Spleen (tissue), 11 donors: ENCODE measurements around the gene GFPT1. TPM values are rescaled to one million over a fixed set of nuclear protein-coding genes. Genes with fewer than 3 reads are reported as not detected.

Experiments
- DNase-seq: peaks from one replicate; pipeline ENCODE4 v3.0.0-alpha.2; 2020
- H3K27ac ChIP-seq, 8 donors: fragments of 200-600 bp; sonication (generic) in 7 of 8; 1 replicate in 4 of 8; 2 replicates in 4 of 8; pipeline versions ENCODE4 v1.5.0 to v1.8.0; 2016 to 2021; ENCODE audit warnings: inconsistent platforms in 4 of 8, mild to moderate bottlenecking in 4 of 8, moderate library complexity in 1 of 8
- H3K27me3 ChIP-seq, 7 donors: fragments of 200-600 bp; sonication (generic) in 6 of 7; replicated peaks in 1 of 7; 1 replicate in 4 of 7; 2 replicates in 3 of 7; pipeline versions ENCODE4 v1.5.0 to v1.8.0; 2016 to 2021; ENCODE audit warnings: inconsistent platforms in 3 of 7, mild to moderate bottlenecking in 1 of 7
- H3K36me3 ChIP-seq, 6 donors: fragments of 200-600 bp; sonication (generic) in 5 of 6; 1 replicate in 4 of 6; 2 replicates in 2 of 6; pipeline versions ENCODE4 v1.5.0 to v1.8.0; 2016 to 2021; ENCODE audit warnings: inconsistent platforms in 2 of 6
- H3K4me1 ChIP-seq, 6 donors: fragments of 200-600 bp; sonication (generic) in 5 of 6; 1 replicate in 3 of 6; 2 replicates in 3 of 6; pipeline versions ENCODE4 v1.5.0 to v1.8.0; 2016 to 2021; ENCODE audit warnings: inconsistent platforms in 3 of 6
- H3K4me3 ChIP-seq, 8 donors: fragments of 200-600 bp; sonication (generic) in 7 of 8; 1 replicate in 4 of 8; 2 replicates in 4 of 8; pipeline versions ENCODE4 v1.5.0 to v1.8.0; 2016 to 2021; ENCODE audit warnings: inconsistent platforms in 4 of 8, mild to moderate bottlenecking in 4 of 8, moderate library complexity in 2 of 8
- H3K9me3 ChIP-seq, 8 donors: fragments of 200-600 bp; sonication (generic) in 7 of 8; 1 replicate in 4 of 8; 2 replicates in 4 of 8; pipeline versions ENCODE4 v1.5.0 to v1.8.0; 2016 to 2021; ENCODE audit warnings: inconsistent platforms in 4 of 8
- POLR2A ChIP-seq, 3 donors: fragments of 450-650 bp; IDR thresholded peaks; one replicate each; pipeline ENCODE4 v1.5.1; 2017; ENCODE audit warnings: antibody characterized with exemption in 3 of 3, mild to moderate bottlenecking in 1 of 3
- POLR2AphosphoS5 ChIP-seq, 3 donors: sonication (generic); formaldehyde crosslinking; IDR thresholded peaks; one replicate each; pipeline ENCODE4 v1.5.1; 2017; ENCODE audit warnings: antibody characterized with exemption in 3 of 3
- WGBS, 5 donors: extraction: QIAGEN DNeasy Blood & Tissue Kit in 3 of 5; methylation state at CpG; one replicate each; pipeline versions ENCODE4 v1.1.5 to v1.1.7; 2013 to 2018; 5-methylcytosine and 5-hydroxymethylcytosine counted together
- intact Hi-C: fragments of 100-400 bp; cut with DNase I; formaldehyde crosslinking; loops from one replicate; pipeline ENCODE4 v1.15.0; 2023; ENCODE audit warnings: low total_unique reads
- polyA plus RNA-seq, 3 donors: library from polyadenylated mRNA; stranded (reverse); fragments of 200-250 nt; gene quantifications; one replicate each; pipeline ENCODE4 v1.2.1, GENCODE V29; 2013
- total RNA-seq, 7 donors: library from RNA; depleted of rRNA in 3 of 7; stranded (reverse); fragments of >200 nt in 3 of 7; fragmentation: NEBNext Ultra II Directional in 4 of 7; extraction: Animal tissue kit (Norgen Biotek cat#: 25700) in 4 of 7; gene quantifications; one replicate each; pipeline versions ENCODE4 v1.1.0 to v1.2.1, GENCODE V29; 2016 to 2021
- TF ChIP-seq, protein P1 (sequence below), 11 experiments: fragments of 200-600 bp in 7 of 11; fragments of 450-650 bp in 4 of 11; sonication (generic) in 4 of 11; IDR thresholded peaks in 8 of 11; conservative IDR thresholded peaks in 3 of 11; 1 replicate in 7 of 11; 2 replicates in 4 of 11; pipeline versions ENCODE4 v1.4.0 to v1.8.0; 2016 to 2021; ENCODE audit warnings: antibody characterized with exemption in 11 of 11, inconsistent platforms in 4 of 11, mild to moderate bottlenecking in 1 of 11
- donor health status: healthy with polysubstance abuse.
- donor health status: DM: no; HTN: no; CAD: no; lungs with moderate emphysema.
- donor health status: DM: no; HTN: no; CAD: no.
- donor health status: Bipolar disorder and iron deficiency.
- donor health status: healthy.
- donor health status: DM: no; HTN: no; CAD: no.
- donor health status: DM: yes; HTN: yes; CAD: no.

Gene GFPT1
- total and polyA plus RNA-seq, 10 donors, result 2.4 to 27.7 (median 19.9) TPM

- Histone ChIP-seq H3K4me1 (peaks cover 0 to 5% (median 0%) of the 10 kb centered on the region in 6 donors), H3K27me3 (no peaks in the 10 kb centered on the region), H3K4me3 (no peak overlapping the region), H3K36me3 (peaks cover 0 to 99% (median 86%) of the 10 kb centered on the region in 6 donors), H3K27ac (no peak overlapping the region), H3K9me3 (no peaks in the 10 kb centered on the region)
- TF ChIP-seq POLR2AphosphoS5 (IDR thresholded peaks at IDR 0.05) (no peak), POLR2A (IDR thresholded peaks at IDR 0.05) (no peak)
- TF ChIP-seq, protein P1, sequence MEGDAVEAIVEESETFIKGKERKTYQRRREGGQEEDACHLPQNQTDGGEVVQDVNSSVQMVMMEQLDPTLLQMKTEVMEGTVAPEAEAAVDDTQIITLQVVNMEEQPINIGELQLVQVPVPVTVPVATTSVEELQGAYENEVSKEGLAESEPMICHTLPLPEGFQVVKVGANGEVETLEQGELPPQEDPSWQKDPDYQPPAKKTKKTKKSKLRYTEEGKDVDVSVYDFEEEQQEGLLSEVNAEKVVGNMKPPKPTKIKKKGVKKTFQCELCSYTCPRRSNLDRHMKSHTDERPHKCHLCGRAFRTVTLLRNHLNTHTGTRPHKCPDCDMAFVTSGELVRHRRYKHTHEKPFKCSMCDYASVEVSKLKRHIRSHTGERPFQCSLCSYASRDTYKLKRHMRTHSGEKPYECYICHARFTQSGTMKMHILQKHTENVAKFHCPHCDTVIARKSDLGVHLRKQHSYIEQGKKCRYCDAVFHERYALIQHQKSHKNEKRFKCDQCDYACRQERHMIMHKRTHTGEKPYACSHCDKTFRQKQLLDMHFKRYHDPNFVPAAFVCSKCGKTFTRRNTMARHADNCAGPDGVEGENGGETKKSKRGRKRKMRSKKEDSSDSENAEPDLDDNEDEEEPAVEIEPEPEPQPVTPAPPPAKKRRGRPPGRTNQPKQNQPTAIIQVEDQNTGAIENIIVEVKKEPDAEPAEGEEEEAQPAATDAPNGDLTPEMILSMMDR (IDR thresholded peaks at IDR 0.05 in 8 of 11, conservative IDR thresholded peaks at IDR 0.05 in 3 of 11), result no peak
- intact Hi-C loops, result no loop called here
- 70 to 88% (median 83%) methylated on average over 1 of the region's 1 CpG for WGBS, 5 donors
- no peak for DNase-seq
Observed at GRCh38 chr2:69416147-69416546, 29.1 kb upstream of the GFPT1 start.

- no peak for DNase-seq
- Histone ChIP-seq H3K4me3 (no peak overlapping the region), H3K27me3 (no peaks in the 10 kb centered on the region), H3K4me1 (peaks cover 0 to 5% (median 0%) of the 10 kb centered on the region in 6 donors), H3K27ac (no peak overlapping the region), H3K36me3 (peaks cover 0 to 94% (median 71%) of the 10 kb centered on the region in 6 donors), H3K9me3 (no peaks in the 10 kb centered on the region)
- TF ChIP-seq POLR2A (IDR thresholded peaks at IDR 0.05) (no peak), POLR2AphosphoS5 (IDR thresholded peaks at IDR 0.05) (no peak)
- TF ChIP-seq, protein P1 (IDR thresholded peaks at IDR 0.05 in 8 of 11, conservative IDR thresholded peaks at IDR 0.05 in 3 of 11), result no peak
- intact Hi-C loops, result no loop called here
Observed at GRCh38 chr2:69411120-69411519, 24.1 kb upstream of the GFPT1 start.

DNA sequence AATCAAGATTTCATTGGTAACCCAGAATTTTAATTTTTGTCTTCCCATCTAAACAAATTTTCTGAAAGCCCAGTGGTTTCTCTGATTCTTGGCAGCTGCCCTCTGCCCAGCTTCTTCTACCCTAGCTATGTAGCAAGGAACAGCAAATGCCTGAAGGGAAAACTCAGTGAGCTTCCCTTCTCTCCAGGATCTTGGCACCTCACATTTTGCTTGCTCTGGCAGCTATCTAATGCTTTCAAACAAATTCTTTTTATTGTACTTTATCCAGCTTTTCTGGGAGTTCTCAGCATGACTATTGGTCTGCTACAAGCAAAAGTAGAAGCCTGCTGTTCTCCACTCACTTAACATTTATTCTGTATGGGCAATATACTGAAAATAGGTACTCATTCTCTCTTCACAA, 18.3 kb upstream of the GFPT1 start:
- intact Hi-C loops, result no loop called here
- DNase-seq, result no peak

DNA sequence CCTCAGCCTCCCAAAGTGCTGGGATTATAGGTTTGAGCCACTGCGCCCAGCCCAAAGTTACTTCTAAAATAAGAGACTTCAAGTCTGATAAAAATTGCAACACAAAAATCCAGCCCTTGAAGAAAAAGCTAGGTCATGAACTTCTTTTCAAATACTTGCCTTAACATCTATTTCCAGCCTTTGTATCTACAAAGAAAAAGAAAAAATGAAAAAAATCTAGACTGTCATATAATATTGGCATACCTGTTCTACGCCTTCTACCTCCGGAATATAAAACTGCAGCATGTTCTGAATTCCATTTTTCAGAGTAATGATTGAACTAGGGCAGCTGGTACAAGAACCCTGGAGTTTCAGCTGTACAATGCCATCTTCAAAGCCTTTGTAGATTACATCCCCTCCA, 13.1 kb upstream of the GFPT1 start:
- H3K36me3 ChIP-seq, result peaks cover 2 to 100% (median 63%) of the 10 kb centered on the region in 6 donors
- no peak overlapping the region for H3K27ac ChIP-seq
- no peaks in the 10 kb centered on the region for H3K27me3 ChIP-seq
- WGBS, 5 donors, result 93 to 99% (median 98%) methylated on average over 3 of the region's 3 CpGs
- TF ChIP-seq POLR2AphosphoS5 (IDR thresholded peaks at IDR 0.05) (no peak), POLR2A (IDR thresholded peaks at IDR 0.05) (no peak)
- TF ChIP-seq, protein P1 (IDR thresholded peaks at IDR 0.05 in 8 of 11, conservative IDR thresholded peaks at IDR 0.05 in 3 of 11), result no peak
- intact Hi-C loops, result no loop called here
- H3K4me3 ChIP-seq, result no peak overlapping the region
- no peak for DNase-seq
- H3K4me1 ChIP-seq, result no peaks in the 10 kb centered on the region
- H3K9me3 ChIP-seq, result peaks cover 0 to 8% (median 6%) of the 10 kb centered on the region in 8 donors

More for the DNA sequence above, 18.3 kb upstream of the GFPT1 start:
- Histone ChIP-seq H3K36me3 (peaks cover 3 to 94% (median 62%) of the 10 kb centered on the region in 6 donors), H3K27ac (no peak overlapping the region), H3K9me3 (peaks cover 0 to 8% (median 6%) of the 10 kb centered on the region in 8 donors), H3K4me1 (no peaks in the 10 kb centered on the region), H3K27me3 (no peaks in the 10 kb centered on the region), H3K4me3 (no peak overlapping the region)
- TF ChIP-seq POLR2A (IDR thresholded peaks at IDR 0.05), result no peak
- TF ChIP-seq, protein P1 (IDR thresholded peaks at IDR 0.05 in 8 of 11, conservative IDR thresholded peaks at IDR 0.05 in 3 of 11), result no peak
- TF ChIP-seq POLR2AphosphoS5 (IDR thresholded peaks at IDR 0.05), result no peak
